ENCODE data around the gene SRF. TPM values are rescaled to one million over a fixed set of nuclear protein-coding genes. Genes with fewer than 3 reads are reported as not detected.

The SRF gene
- total RNA-seq, 3 donors from 2014 or later = 19.5 to 87.1 (median 26.3) TPM

Other genes with a start within 250 kb of the SRF start
- 10 to 100 TPM; 18.4 to 30.5 (median 23.5) TPM for gene CNPY3, start 241.8 kb upstream of the SRF start, total RNA-seq
- gene GNMT, start 210.5 kb upstream of the SRF start, total RNA-seq = under 1 TPM in 2 of 3 donors, not detected in 1; 0.75 to 0.76 TPM
- 10 to 100 TPM; 14.3 to 38.6 (median 20.6) TPM for gene PEX6, start 192.1 kb upstream of the SRF start, total RNA-seq
- gene PPP2R5D, start 186.7 kb upstream of the SRF start, total RNA-seq = 10 to 100 TPM; 35.9 to 45.0 (median 38.8) TPM
- gene MEA1, start 157.3 kb upstream of the SRF start, total RNA-seq = 10 to 100 TPM; 38.0 to 47.4 (median 39.1) TPM
- 10 to 100 TPM; 53.4 to 84.1 (median 57.3) TPM for gene KLHDC3, start 157.0 kb upstream of the SRF start, total RNA-seq
- gene RRP36, start 149.6 kb upstream of the SRF start, total RNA-seq = 10 to 100 TPM; 31.4 to 40.0 (median 37.1) TPM
- 10 to 100 TPM; 15.1 to 16.2 (median 15.3) TPM for gene CUL7, start 117.4 kb upstream of the SRF start, total RNA-seq
- gene MRPL2, start 111.8 kb upstream of the SRF start, total RNA-seq = 10 to 100 TPM; 58.7 to 82.8 (median 75.2) TPM
- 100 to 1,000 TPM in 1 of 3 donors, 10 to 100 TPM in 2; 69.1 to 144 (median 99.1) TPM for gene KLC4, start 111.6 kb upstream of the SRF start, total RNA-seq
- gene PTK7, start 95.0 kb upstream of the SRF start, total RNA-seq = 10 to 100 TPM in 1 of 3 donors, 1 to 10 TPM in 2; 8.3 to 12.9 (median 9.4) TPM
- 10 to 100 TPM; 35.9 to 46.9 (median 44.3) TPM for gene CUL9, start 10.9 kb downstream of the SRF start, total RNA-seq
- gene DNPH1, start 58.2 kb downstream of the SRF start, total RNA-seq = 10 to 100 TPM; 42.7 to 69.0 (median 45.7) TPM
- under 1 TPM; 0.24 to 0.95 (median 0.93) TPM for gene TTBK1, start 72.2 kb downstream of the SRF start, total RNA-seq
- gene SLC22A7, start 127.0 kb downstream of the SRF start, total RNA-seq = under 1 TPM in 1 of 3 donors, not detected in 2; 0.32 TPM
- 1 to 10 TPM in 2 of 3 donors, under 1 TPM in 1; 0.77 to 1.8 (median 1.3) TPM for gene CRIP3, start 137.6 kb downstream of the SRF start, total RNA-seq
- gene ZNF318, start 198.4 kb downstream of the SRF start, total RNA-seq = 10 to 100 TPM; 12.4 to 24.3 (median 16.9) TPM

Data from mucosa of descending colon (tissue), 3 donors.